Effector CD8-positive, alpha-beta T cell (primary cell): ENCODE measurements around the gene AGAP5.

Experiments used
- DNase-seq: peaks from one replicate; lab custom pipeline; 2025; lab: John Stamatoyannopoulos, UW

Gene AGAP5

GRCh38 chr10:73653701-73654100 lies 44.2 kb downstream of the AGAP5 start:
- DNase-seq = no peak

GRCh38 chr10:73653195-73653594 lies 44.7 kb downstream of the AGAP5 start:
- DNase-seq = no peak

- no peak for DNase-seq
Measured at GRCh38 chr10:73650537-73651331, 47.2 kb downstream of the AGAP5 start.

GRCh38 chr10:73649876-73650536 lies 47.9 kb downstream of the AGAP5 start:
- no peak for DNase-seq

DNA sequence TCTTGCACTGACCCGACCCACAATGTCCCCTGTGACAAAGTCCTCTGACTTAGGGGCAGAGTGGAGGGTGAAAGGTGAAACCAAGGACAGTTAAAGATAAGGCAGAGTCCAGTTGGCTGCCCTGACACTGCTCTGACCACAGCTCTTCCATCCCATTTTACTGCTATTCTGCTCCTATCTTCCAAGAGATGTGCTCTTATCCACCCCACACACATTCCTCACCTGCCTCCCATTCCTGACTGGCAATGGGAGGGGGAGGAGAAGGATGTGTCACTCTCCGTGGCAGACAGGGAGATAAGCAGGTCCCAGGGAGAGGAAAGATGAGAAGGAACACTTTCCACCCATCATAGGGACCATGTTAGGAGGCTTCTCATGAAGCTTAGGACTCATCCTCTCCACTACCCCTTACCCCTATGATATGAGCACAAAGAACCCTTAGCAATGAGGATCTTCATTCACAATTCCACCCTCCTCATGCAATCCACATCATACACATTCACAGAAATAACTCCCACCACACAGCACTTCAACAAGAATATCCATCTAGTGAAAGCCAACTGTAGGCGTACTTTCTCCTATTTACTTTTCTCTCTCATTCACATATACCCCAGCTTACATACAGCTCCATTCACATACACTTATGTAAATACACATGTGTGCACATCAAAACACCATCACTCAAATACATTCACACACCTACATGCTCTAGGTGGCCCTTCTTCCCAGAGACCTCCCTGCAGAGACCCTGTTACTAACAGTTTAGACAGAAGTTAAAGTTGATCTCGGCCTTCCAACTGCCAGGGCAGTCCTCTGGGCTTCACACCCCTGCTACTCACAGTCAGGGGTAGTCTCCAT lies 48.7 kb downstream of the AGAP5 start:
- DNase-seq = no peak

DNA sequence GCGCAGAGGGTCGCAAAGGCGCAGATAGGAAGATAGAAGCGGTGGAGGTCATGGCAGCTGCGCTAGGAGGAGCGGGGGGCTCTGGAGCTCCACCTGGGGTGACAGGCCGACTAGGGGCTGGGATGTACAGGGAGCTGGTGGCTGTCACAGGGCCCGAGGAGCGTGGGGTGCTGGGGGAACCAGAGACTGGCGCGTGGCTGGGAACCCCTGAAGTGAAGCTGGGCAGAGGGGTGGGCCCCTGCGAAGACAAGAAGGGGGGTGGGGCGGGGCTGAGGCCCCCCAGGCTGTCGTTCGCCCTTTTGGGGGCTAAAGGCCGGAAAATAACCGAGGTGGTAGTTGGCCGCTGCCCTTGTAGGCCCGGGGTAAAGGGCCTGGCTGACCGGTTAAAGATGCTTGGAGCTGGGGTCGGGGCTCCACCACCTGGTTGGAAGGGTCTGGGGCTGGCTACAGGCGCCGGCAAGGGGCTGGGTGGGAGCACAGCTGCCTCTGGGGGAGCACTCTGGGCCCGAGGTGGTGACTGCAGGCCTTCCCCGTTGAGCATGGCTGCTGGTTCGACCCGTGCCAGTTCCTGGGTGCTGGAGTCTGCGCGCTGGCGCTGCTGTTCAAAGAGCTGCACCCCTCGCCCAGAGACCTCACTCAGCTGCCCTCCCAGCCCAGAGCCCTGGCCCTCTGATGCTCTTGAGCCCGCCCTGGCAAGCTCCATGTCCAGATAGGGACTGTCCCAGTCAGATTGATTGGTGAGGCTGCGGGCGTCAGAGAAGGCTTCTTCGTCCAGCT lies 49.8 kb downstream of the AGAP5 start:
- no peak for DNase-seq

- peak; percentile 8 for DNase-seq
Measured at GRCh38 chr10:73647211-73647874, 50.6 kb downstream of the AGAP5 start.

DNA sequence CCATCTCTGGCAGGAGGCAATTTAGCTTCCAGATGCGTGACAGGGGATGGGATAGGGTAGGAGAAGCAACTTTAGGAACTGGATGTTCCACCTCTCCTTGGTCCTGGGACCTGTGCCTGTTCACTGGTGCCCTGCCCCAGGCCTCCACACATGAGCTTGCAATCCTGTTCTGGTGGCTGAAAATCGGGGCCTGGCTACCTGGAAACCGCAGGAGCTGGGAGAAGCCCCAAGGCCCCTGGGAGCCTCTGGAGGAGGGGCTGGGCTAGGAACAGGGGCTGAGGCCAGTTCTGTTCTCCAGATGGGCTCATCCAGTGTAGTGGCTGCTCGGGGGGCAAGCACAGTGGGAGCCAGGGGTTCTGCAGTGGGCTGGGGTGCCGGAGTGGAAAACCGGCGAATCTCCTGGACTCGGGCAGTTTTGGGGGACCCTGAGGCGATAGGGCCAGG lies 51.3 kb downstream of the AGAP5 start:
- no peak for DNase-seq

GRCh38 chr10:73645251-73645650 lies 52.7 kb downstream of the AGAP5 start:
- no peak for DNase-seq

DNA sequence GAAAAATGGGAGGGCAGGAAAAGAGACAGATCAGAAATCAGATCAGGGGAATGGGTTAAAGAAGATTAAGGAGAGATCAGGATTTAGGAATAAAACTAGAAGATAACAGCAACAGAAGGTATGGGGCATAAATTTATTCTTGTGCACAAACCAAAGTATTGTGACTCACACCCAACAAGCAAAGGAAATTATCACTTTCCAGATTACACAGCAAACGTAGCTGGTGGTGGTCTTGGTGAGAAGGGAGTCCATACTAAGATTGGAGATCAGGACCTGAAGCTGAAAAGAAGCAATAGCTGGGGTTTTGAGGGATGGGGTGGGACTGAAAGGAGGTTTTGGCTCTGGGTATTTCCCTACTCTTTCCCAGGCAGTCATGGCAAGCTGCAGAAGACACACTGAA lies 53.1 kb downstream of the AGAP5 start:
- DNase-seq = no peak

GRCh38 chr10:73644015-73644743 lies 53.7 kb downstream of the AGAP5 start:
- DNase-seq = peak; percentile 32

- no peak for DNase-seq
Measured at GRCh38 chr10:73643362-73643761, 54.5 kb downstream of the AGAP5 start.

DNA sequence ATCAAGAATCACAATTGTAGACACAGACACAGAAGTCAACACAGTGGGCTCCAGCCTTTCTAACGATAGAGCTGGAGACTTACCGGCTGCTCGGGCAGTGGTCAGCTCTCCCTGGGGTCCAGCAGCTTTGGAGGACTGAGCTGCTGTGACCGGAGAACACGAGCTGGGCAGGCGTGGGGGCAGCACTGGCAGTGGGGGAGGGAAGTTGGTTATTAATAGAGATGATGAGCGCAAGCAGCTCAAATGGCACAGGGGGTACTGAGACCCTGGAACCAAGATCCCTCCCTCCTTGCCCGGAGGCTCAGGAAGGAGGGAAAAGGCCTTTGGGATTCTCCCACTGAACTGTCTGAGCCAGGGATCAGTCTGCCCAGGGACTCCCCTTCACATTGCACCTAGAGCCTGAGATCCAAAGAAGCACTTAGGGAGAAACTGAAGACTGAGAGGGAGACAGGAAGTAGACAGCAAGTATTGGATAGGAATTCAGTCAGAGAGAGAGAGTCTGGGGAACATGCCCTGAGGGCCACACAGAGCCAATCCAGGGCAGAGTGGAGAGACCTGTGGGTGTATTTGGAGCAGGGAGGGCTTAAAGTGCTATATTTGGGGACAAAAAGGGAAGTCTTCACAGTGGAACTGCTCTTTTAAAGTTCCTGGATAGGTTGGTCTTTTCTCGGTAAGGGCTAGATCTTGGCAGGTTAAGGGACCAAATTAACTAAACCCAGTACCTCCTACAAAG lies 56.4 kb downstream of the AGAP5 start, which contains the start of gene MYOZ1:
Gene MYOZ1, minus strand, starts transcription at position 147 of the 733 bp plus-strand sequence. CDS start 1,457 bp downstream, outside the sequence.
- DNase-seq = no peak

DNA sequence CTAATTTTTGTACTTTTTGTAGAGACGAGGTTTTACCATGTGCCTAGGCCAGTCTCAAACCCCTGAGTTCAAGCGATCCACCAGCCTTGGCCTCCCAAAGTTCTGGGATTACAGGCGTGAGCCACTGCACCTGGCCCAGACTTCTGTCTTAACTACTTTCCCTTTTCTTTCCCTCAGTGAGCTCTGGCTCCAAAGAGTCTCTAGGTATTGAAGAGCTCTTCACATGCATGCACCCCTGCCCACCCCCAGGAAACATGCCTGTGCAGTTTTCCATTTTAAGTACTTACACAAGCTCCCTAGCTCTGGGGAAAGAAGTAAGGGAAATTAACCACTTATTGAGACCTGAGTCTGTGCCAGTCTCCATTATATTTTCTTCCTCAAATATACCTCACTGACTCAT lies 58.6 kb downstream of the AGAP5 start:
- no peak for DNase-seq

DNA sequence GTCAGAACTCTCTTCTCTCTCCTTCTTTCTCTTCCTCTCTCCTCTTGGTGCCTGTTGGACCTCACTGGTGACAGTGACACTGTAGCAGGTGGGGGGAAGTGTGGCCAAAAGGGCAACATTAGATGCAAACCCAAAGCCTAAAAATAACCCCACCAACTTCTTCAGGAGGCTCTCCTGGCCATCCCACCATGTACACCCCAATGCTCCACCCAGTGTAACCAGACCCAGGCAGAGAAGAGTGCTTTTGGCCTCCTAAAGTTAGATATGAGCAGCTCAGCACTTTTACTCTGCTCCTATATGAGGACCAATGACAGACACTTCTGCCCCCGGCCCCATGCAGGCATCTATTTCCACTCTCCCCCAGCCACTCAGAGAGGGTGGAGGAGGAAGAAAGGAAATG lies 62.1 kb downstream of the AGAP5 start:
- DNase-seq = no peak

DNA sequence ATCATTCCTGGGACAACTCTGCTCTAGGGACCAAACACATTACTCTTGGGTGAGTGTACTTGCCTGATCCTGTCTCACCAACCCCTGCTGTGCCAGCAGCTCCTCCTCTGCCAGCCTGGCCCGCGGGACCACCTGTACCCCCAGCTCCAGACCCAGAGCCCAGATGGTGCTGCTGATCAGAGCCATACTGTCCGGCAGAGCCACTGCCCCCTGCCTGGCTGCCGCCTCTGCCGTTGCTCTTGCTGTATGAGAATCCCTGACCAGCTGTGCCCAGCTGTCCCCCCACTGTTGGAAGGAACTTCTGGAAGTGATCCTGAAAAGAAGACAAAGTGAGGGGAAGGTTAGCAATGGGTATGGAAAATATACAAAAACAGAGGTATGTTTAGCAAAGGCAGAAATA lies 63.5 kb downstream of the AGAP5 start:
- no peak for DNase-seq

DNA sequence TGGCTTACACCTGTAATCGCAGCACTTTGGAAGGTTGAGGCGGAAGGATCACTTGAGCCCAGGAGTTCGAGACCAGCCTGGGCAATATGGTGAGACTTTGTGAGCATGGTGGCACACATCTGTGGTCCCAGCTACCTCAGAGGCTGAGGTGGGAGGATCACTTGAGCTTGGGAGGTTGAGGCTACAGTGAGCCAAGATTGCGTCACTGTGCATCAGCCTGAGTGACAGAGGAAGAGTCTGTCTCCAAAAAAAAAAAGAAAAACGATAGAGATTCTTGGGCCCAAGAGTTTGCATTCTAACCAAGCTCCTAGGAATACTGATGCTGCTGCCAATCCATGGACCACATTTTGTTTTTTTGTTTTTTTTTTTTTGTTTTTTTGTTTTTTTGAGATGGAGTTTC lies 68.7 kb downstream of the AGAP5 start:
- DNase-seq = no peak

- no peak for DNase-seq
Measured at GRCh38 chr10:73628405-73628804, 69.5 kb downstream of the AGAP5 start.

GRCh38 chr10:73627300-73627699 lies 70.6 kb downstream of the AGAP5 start:
- DNase-seq = no peak
